CD4-positive, alpha-beta T cell (primary cell): Measurements from ENCODE around the gene TCF3. TPM values are rescaled to one million over a fixed set of nuclear protein-coding genes. Genes with fewer than 3 reads are reported as not detected.
"Not testable (repeated sequence)": the region's sequence is repeated elsewhere in the genome, so short reads cannot be mapped to it uniquely, and the experiment has no call there.

Experiments used
- ATAC-seq: fragments of 200-7000 bp; cut with Tn5 transposase; one replicate; pipeline ENCODE4 v1.10.0; 2022; ENCODE audit warnings: mild to moderate bottlenecking; ENCODE audit not compliant: poor library complexity
- CTCF ChIA-PET: fragments of 350-600 bp; sonication (Branson Sonifier 250); formaldehyde crosslinking; loops from one replicate; lab custom pipeline; 2021; ENCODE audit warnings: antibody characterized with exemption, inconsistent platforms; lab: Charles Lee
- POLR2A ChIA-PET: fragments of 350-600 bp; sonication (Branson Sonifier 250); formaldehyde crosslinking; loops from one replicate; lab custom pipeline; 2021; ENCODE audit warnings: antibody characterized with exemption, inconsistent platforms; lab: Charles Lee
- DNase-seq, 14 experiments: peaks; one replicate each; pipeline ENCODE4 v3.0.0-alpha.2; 2013 to 2020; ENCODE audit warnings: mixed read lengths in 2 of 14
- H3K27ac ChIP-seq, 2 donors: one replicate each; pipeline versions ENCODE4 v1.5.1 to v1.7.0; 2013; ENCODE audit warnings: low read length in 2 of 2, low read depth in 1 of 2, mild to moderate bottlenecking in 1 of 2
- H3K27me3 ChIP-seq, 2 experiments: 1 replicate in 1 of 2; 2 replicates in 1 of 2; pipeline versions ENCODE4 v1.6.1 to v1.7.0; 2013; ENCODE audit warnings: low read length in 2 of 2, control low read depth in 1 of 2, mild to moderate bottlenecking in 1 of 2, moderate library complexity in 1 of 2; ENCODE audit not compliant: insufficient read depth in 2 of 2, control insufficient read depth in 1 of 2
- H3K36me3 ChIP-seq: one replicate; pipeline ENCODE4 v1.6.1; 2013; ENCODE audit warnings: low read length, control low read depth; ENCODE audit not compliant: insufficient read depth
- H3K4me1 ChIP-seq: one replicate; pipeline ENCODE4 v1.6.1; 2013; ENCODE audit warnings: low read length, control low read depth; ENCODE audit not compliant: insufficient read depth
- H3K4me3 ChIP-seq: one replicate; pipeline ENCODE4 v1.5.1; 2013; ENCODE audit warnings: mild to moderate bottlenecking, low read length, moderate library complexity
- H3K9me3 ChIP-seq, 2 experiments: 1 replicate in 1 of 2; 2 replicates in 1 of 2; pipeline versions ENCODE4 v1.6.1 to v1.7.0; 2013; ENCODE audit warnings: low read length in 2 of 2, mild to moderate bottlenecking in 2 of 2, control low read depth in 1 of 2, moderate library complexity in 1 of 2; ENCODE audit not compliant: control insufficient read depth in 1 of 2, insufficient read depth in 1 of 2
- H3K27ac Mint-ChIP-seq: one replicate; pipeline ENCODE4 v1.8.0; 2020; ENCODE audit warnings: mixed read lengths
- H3K27me3 Mint-ChIP-seq: one replicate; pipeline ENCODE4 v1.8.0; 2021; ENCODE audit warnings: mixed read lengths
- H3K36me3 Mint-ChIP-seq: one replicate; pipeline ENCODE4 v1.8.0; 2021; ENCODE audit warnings: low read depth, mixed read lengths
- H3K4me1 Mint-ChIP-seq: one replicate; pipeline ENCODE4 v1.8.0; 2021; ENCODE audit warnings: low read depth, mixed read lengths
- H3K4me3 Mint-ChIP-seq: one replicate; pipeline ENCODE4 v1.8.0; 2020; ENCODE audit warnings: mild to moderate bottlenecking, mixed read lengths
- H3K9me3 Mint-ChIP-seq: one replicate; pipeline ENCODE4 v1.8.0; 2020; ENCODE audit warnings: mixed read lengths
- CTCF ChIP-seq: fragments of 200-600 bp; IDR thresholded peaks from one replicate; pipeline ENCODE4 v1.8.0; 2022; ENCODE audit warnings: antibody characterized with exemption, mild to moderate bottlenecking
- intact Hi-C, 2 experiments: fragments of 100-400 bp; cut with DNase I in 1 of 2; cut with micrococcal nuclease in 1 of 2; formaldehyde crosslinking; loops; one replicate each; pipeline versions ENCODE4 v1.15.1 to v1.9.0; 2023 to 2025; cut with DNase I, micrococcal nuclease
- total RNA-seq, 174 experiments: library from RNA in 2 of 174; stranded (reverse) in 2 of 174; gene quantifications; one replicate each; pipeline ENCODE4 v1.2.3 and lab custom pipeline; 2021 to 2026

Gene TCF3
- total RNA-seq, 2 experiments from 2014 or later, result 51.2 to 52.2 TPM

DNA sequence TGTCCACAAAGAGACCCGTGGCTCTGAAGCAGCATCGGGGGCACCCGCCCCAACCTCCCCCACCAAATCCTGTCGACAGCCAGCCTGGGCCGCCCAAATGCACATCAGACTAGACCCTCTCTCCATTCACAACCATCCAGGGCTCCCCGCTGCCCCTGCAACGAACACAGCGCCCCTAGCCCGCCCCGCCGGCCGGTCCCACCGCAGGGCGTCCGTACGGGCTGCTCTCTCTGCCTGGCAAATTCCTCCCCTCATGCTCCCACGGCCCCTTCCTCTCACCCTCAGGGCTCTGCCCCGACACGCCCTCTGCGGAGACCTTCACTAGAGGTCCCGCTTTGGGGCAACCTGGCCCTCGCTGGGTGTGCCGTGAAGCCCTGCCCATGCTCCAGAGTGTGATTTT is 7.1 kb downstream of the TCF3 start:
- H3K4me1 ChIP-seq, result peaks cover 6% of the 10 kb centered on the region
- Mint-ChIP-seq H3K4me1 (no peaks in the 10 kb centered on the region), H3K36me3 (peaks cover 28% of the 10 kb centered on the region), H3K27me3 (no peaks in the 10 kb centered on the region), H3K9me3 (no peaks in the 10 kb centered on the region), H3K27ac (no peak overlapping the region), H3K4me3 (no peak overlapping the region)
- H3K4me3 ChIP-seq, result no peak overlapping the region
- H3K36me3 ChIP-seq, result peaks cover 45% of the 10 kb centered on the region
- H3K27ac ChIP-seq, result no peak overlapping the region
- intact Hi-C loops, result no loop called here
- DNase-seq, result no peak
- no peaks in the 10 kb centered on the region for H3K27me3 ChIP-seq
- TF ChIP-seq CTCF, result no peak
- CTCF ChIA-PET, result no interaction called here
- ATAC-seq, result no peak
- POLR2A ChIA-PET, result no interaction called here
- H3K9me3 ChIP-seq, result no peaks in the 10 kb centered on the region

DNA sequence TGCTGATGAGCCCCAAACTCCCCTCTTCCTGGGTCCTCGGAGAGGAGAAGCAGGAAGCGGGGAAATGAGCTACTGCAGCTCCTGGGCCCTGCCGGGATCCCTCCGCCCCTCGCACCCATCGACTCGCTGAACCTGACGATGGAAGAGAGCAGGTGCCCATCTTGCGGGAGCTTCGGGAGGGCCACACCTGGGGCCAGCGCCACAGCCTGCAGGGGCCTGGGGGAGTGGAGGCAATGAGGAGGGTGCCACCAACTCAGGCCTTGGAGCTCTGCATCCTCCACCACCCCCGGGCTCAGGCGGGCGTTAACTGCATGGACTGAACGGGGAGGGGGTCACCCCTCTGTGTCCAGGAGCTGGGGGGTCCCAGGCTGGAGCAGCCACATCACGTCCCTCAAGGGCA is 8.3 kb downstream of the TCF3 start:
- Mint-ChIP-seq H3K27ac (no peak overlapping the region), H3K27me3 (no peaks in the 10 kb centered on the region), H3K4me1 (no peaks in the 10 kb centered on the region), H3K4me3 (no peak overlapping the region), H3K9me3 (no peaks in the 10 kb centered on the region), H3K36me3 (peaks cover 33% of the 10 kb centered on the region)
- DNase-seq (no peak), ATAC-seq (no peak)
- no peaks in the 10 kb centered on the region for H3K9me3 ChIP-seq
- no peaks in the 10 kb centered on the region for H3K27me3 ChIP-seq
- no peaks in the 10 kb centered on the region for H3K4me1 ChIP-seq
- no peak overlapping the region for H3K27ac ChIP-seq
- no peak overlapping the region for H3K4me3 ChIP-seq
- ChIA-PET POLR2A (interaction anchor here (0.6 kb wide), 1 partner anchor 62 kb away, joined by 3 read pairs; no protein-coding TSS in a partner anchor), CTCF (interaction anchor here (1.2 kb wide), 1 partner anchor 38 kb away, joined by 3 read pairs; no protein-coding TSS in a partner anchor)
- intact Hi-C loops, result no loop called here
- no peak for TF ChIP-seq CTCF
- H3K36me3 ChIP-seq, result peaks cover 46% of the 10 kb centered on the region

- H3K27me3 ChIP-seq, H3K4me1 Mint-ChIP-seq, H3K4me3 ChIP-seq, intact Hi-C loops, H3K4me3 Mint-ChIP-seq, H3K27me3 Mint-ChIP-seq, H3K4me1 ChIP-seq, H3K27ac Mint-ChIP-seq, H3K9me3 Mint-ChIP-seq, ATAC-seq, CTCF ChIA-PET, H3K27ac ChIP-seq, DNase-seq, H3K9me3 ChIP-seq: not testable (repeated sequence)
- peaks cover 55% of the 10 kb centered on the region for H3K36me3 Mint-ChIP-seq
- POLR2A ChIA-PET, result interaction anchor here (0.8 to 1.0 kb wide), 2 partner anchors 12 to 35 kb away, joined by 3 read pairs; partner anchors contain the start of gene TCF3
- peaks cover 53% of the 10 kb centered on the region for H3K36me3 ChIP-seq
Observed at GRCh38 chr19:1640893-1641448, 11.4 kb downstream of the TCF3 start.
